ENCODE results near the gene DSTN. TPM values are rescaled to one million over a fixed set of nuclear protein-coding genes. Genes with fewer than 3 reads are reported as not detected.

Gene DSTN
- polyA plus RNA-seq, 3 donors = 397 to 438 (median 404) TPM

Other genes starting within 250 kb of the DSTN start
- 1 to 10 TPM; 3.9 to 4.5 (median 3.9) TPM for gene BFSP1, start 38.7 kb upstream of the DSTN start, polyA plus RNA-seq (ENCODE audit: insufficient read length in 3 of 3)
- 100 to 1,000 TPM; 110 to 122 (median 120) TPM for gene RRBP1, start 112.2 kb downstream of the DSTN start, polyA plus RNA-seq (ENCODE audit: insufficient read length in 3 of 3)
- gene BANF2, start 129.9 kb downstream of the DSTN start, polyA plus RNA-seq (ENCODE audit: insufficient read length in 3 of 3) = under 1 TPM in 1 of 3 donors, not detected in 2; 0.29 TPM